AG10803 (cell line): ENCODE results near the gene CHN2.

Experiments used
- DNase-seq: peaks from one replicate; pipeline ENCODE4 v3.0.0; 2010; ENCODE audit warnings: low read depth
- H3K4me3 ChIP-seq: 2 replicates; pipeline ENCODE4 v1.5.1; 2011; ENCODE audit warnings: mild to moderate bottlenecking, low read length, control low read depth
- TF ChIP-seq, protein P1 (sequence below): conservative IDR thresholded peaks from 2 replicates; pipeline ENCODE4 v1.5.1; 2011; ENCODE audit warnings: mild to moderate bottlenecking, low read length, control low read depth, inconsistent platforms

CHN2 gene

DNA sequence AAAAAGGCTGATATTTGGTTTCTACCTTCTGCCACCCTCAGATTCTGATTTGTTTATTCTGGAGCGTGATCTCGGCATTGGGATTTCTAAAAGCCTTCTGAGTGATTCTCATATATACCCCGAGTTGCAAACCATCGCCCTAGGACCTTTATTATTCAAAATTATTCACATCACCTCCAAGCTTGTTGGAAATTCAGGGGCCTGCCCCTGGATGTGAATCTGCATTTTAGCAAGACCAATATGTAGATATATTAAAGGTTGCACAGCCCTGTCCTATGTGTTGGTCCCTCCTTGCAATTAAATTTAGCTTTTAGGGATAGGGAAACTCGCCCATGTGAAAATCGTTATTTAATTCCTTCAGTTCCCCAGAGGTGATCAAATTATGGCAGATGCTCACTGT lies 9.0 kb upstream of the CHN2 start:
- no peak overlapping the region for H3K4me3 ChIP-seq
- TF ChIP-seq, protein P1, sequence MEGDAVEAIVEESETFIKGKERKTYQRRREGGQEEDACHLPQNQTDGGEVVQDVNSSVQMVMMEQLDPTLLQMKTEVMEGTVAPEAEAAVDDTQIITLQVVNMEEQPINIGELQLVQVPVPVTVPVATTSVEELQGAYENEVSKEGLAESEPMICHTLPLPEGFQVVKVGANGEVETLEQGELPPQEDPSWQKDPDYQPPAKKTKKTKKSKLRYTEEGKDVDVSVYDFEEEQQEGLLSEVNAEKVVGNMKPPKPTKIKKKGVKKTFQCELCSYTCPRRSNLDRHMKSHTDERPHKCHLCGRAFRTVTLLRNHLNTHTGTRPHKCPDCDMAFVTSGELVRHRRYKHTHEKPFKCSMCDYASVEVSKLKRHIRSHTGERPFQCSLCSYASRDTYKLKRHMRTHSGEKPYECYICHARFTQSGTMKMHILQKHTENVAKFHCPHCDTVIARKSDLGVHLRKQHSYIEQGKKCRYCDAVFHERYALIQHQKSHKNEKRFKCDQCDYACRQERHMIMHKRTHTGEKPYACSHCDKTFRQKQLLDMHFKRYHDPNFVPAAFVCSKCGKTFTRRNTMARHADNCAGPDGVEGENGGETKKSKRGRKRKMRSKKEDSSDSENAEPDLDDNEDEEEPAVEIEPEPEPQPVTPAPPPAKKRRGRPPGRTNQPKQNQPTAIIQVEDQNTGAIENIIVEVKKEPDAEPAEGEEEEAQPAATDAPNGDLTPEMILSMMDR = no peak
- no peak for DNase-seq

DNA sequence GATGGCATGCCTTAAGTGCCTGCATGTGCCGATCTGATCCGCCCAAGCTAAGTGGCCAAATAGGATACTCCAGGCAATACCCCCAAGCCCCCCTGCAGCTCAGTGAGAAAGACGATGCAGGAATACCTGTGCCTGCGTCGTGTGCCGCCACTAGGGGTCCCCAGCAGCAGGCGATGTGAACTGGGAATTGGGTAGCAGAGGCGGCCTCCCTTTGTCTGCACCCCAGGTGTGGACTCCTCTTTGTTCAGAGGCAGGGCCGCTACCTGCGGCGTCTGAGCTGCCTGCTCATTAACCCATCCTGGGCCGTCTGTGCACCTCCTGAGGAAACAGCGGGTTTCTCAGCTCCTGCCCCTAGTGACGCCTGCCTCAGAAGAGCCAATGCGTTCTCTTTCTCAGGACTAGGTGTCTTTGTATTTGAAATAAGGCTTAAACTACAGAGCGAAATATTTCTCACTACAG lies 4.8 kb upstream of the CHN2 start:
- TF ChIP-seq, protein P1 = peak; percentile 73
- peak; percentile 18 for DNase-seq
- H3K4me3 ChIP-seq = no peak overlapping the region

DNA sequence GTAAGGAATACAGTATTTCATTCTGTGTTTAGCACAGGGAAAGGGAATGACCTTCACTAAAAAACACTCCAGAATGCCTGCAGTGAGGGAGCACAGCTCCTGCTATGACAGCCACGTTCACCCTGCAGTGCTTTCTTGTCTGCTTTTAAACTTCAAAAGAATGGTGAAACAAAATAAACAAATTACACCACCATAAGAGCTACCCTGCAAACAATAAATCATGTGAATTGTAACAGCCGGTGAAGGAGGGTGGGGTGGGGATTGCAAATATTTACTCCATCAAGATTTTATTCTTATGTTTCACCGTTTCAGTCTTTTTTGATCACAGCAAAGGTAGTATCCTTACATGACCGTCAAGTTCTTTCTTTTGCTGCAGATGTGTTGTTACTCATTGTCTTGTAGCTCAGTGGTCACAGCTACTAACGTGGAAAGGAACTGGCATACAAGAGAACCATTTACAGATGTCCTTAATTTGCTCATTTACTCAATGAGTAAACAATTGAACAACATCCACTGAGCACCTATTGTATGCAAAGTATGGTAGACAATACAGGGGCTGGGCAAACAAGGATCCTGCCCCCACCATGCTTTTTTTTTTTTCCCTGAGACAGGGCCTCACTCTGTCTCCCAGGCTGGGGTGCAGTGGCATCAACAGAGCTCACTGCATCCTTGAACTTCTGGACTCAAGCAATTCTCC lies 4.1 kb upstream of the CHN2 start:
- no peak for DNase-seq
- TF ChIP-seq, protein P1 = no peak
- no peak overlapping the region for H3K4me3 ChIP-seq

DNA sequence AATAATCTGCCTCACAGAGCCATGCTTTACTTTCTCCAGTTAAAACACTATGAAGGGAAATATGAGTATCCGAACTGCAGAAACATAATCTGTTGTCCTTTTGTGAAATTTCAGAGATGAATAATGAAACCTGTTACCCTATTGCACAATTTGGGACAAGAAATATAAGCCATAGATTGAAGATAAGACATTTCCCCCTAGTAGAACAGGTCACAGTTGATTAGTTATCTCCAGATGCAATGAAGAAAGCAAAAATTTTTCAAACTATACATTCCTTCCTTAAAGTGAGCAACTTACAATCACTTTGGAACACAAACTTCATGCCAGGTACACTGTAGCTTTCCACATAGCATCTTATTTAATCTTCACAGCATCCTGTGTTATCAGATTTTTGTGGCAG lies 2.3 kb upstream of the CHN2 start:
- TF ChIP-seq, protein P1 = no peak
- no peak for DNase-seq
- H3K4me3 ChIP-seq = no peak overlapping the region

DNA sequence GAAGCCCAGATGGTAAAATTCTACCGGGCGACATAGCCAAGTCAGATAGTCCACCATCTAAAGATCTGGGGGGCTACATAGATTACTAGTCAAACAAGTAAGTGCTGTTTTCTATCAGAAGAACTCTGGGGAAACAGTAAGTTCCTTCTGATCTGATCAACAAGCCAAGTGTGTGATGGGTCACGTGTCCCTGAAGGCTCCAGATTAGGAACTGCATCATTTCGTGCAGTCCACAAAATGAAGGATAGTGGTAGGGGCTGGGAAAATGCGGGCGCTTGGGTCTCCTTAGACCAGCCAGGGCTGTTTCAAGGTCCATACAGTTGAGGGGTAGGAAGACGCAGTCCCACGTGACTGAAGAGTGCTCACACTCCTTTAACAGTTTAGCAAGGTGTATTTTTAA lies 1.8 kb upstream of the CHN2 start:
- no peak overlapping the region for H3K4me3 ChIP-seq
- TF ChIP-seq, protein P1 = no peak

DNA sequence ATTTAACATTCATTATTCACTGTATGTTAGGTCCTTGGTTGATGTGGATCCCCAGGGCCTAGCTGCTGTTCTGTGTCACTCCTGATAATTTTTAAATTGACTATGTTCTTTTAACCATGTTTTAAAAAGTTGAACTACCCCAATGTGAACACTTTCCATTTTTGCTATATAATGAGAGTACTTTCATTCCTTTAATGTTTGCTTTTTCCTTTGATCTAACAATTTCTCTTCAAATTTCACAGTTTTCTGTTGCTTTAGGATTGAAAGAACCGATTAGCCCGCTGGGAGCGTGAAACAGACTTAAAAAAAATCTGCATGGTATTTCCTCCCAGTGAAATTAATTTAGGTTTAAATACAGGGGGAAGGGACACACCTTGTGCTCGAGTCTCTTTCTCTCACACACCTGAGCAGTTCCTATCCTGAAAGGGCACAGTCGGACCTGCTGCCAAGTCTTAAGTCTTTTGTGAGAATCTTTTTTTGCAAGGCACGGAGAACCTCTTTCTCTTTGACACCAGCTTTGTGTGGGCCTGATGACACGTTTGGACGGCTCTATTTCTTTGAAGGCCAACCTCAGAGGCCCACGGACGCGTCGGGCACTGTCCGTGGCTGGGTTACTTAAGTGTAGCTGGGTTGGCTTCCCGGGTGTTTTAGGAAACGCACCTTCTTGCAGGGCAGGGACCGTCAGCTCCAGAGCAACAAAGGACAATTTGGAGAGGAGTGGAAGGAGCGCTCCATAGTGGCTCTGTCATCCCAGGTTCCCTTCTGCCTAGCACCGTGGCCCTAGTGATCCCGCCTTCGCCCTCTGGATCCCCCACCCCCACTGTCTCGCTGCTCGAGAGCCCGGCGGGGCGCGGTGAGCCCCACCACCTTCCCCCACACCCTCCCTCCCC lies 1.0 kb upstream of the CHN2 start:
- TF ChIP-seq, protein P1 = no peak
- no peak for DNase-seq
- H3K4me3 ChIP-seq = no peak overlapping the region

More for the DNA sequence above, 1.8 kb upstream of the CHN2 start:
- DNase-seq = no peak

DNA sequence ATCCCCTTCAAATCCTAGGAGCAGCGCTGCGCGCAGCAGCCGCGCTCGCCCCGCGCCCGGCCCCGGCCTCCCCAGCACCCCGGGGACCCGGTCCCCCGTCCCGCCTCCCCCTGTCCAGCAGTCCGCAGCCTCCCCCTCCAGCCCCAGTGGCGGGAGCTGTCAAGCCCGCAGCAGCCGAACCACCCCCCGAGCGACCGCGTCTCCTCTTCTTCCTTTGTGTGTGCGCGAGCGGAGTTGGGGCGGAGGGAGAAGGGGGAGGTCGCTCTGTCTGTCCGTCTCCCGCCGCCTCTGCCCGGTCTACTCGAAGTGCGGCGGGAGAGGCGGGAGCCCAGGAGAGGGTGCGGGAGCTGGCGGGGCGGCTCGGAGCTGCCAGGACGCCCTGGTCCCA lies 375 bp upstream of the CHN2 start:
- TF ChIP-seq, protein P1 = no peak
- H3K4me3 ChIP-seq = no peak overlapping the region
- no peak for DNase-seq
